ENCODE measurements around the gene CACNA2D1. TPM values are rescaled to one million over a fixed set of nuclear protein-coding genes. Genes with fewer than 3 reads are reported as not detected.

The CACNA2D1 gene
- total and polyA plus RNA-seq, 8 donors, result 0.79 to 5.0 (median 2.1) TPM

DNA sequence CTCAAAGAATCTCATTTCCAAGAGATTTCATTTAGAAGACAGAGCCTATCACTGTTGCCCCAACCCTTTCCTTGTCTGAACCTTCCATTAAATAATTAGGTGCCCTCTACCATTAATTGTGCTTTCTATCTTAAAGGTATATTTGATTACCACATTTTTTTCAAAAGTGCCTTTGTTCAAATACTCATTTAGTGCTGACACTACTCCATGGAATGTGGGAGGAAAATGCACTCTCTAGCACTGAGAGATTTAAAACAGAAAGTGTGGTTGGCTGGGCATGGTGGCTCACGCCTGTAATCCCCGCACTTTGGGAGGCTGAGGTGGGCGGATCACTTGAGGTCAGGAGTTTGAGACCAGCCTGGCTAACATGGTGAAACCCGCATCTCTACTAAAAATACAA lies 119.8 kb downstream of the CACNA2D1 start:
- WGBS, 2 donors, result 80 to 88% methylated on average over 4 of the region's 4 CpGs
- Histone ChIP-seq H3K4me1 (no peaks in the 10 kb centered on the region), H3K9me3 (no peaks in the 10 kb centered on the region), H3K36me3 (no peaks in the 10 kb centered on the region), H3K27me3 (no peaks in the 10 kb centered on the region), H3K27ac (no peak overlapping the region), H3K4me3 (no peak overlapping the region)
- intact Hi-C loops (cut with DNase I), result loop anchor here in 1 of 3 donors (10.0 kb wide), 1 partner anchor 49 kb away; no protein-coding TSS in a partner anchor
- TF ChIP-seq CTCF (IDR thresholded peaks at IDR 0.05), result no peak
- FAIRE-seq (no peak), ATAC-seq (no peak), DNase-seq (no peak)

DNA sequence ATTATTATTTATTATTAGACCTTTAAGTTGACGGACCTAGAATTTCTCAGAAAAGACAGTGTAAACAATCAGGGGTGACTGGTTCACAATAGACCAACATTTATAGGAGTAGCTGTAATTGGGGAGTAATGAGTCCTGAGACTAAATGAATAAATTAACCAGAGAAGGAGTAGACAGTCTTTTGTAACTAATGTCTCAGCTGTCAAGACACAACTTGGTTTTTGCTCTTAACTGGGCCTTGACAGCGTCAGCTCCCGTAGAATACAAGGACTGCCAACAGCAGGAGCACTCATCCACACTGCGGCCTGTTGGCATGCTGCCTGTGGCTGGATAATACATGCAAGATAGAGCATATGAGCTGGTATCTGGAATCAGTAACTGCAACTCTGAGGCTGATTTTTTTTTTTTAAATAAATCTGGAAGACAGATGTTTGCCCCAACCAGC lies 123.9 kb downstream of the CACNA2D1 start:
- FAIRE-seq (no peak), DNase-seq (peak; percentile 9 to 67 (median 24)), ATAC-seq (peak in 3 of 4 donors; percentile 38 to 85 (median 77))
- Histone ChIP-seq H3K4me3 (no peak overlapping the region), H3K4me1 (no peaks in the 10 kb centered on the region), H3K27ac (no peak overlapping the region), H3K27me3 (no peaks in the 10 kb centered on the region), H3K9me3 (no peaks in the 10 kb centered on the region), H3K36me3 (no peaks in the 10 kb centered on the region)
- WGBS, 2 donors, result 34 to 40% methylated on average over 4 of the region's 4 CpGs
- TF ChIP-seq CTCF (IDR thresholded peaks at IDR 0.05), result no peak
- intact Hi-C loops (cut with DNase I), result loop anchor here in 1 of 3 donors (10.0 kb wide), 1 partner anchor 45 kb away; no protein-coding TSS in a partner anchor

GRCh38 chr7:82318786-82319185 lies 124.8 kb downstream of the CACNA2D1 start:
- Histone ChIP-seq H3K9me3 (no peaks in the 10 kb centered on the region), H3K4me3 (no peak overlapping the region), H3K36me3 (no peaks in the 10 kb centered on the region), H3K27ac (no peak overlapping the region), H3K4me1 (no peaks in the 10 kb centered on the region), H3K27me3 (no peaks in the 10 kb centered on the region)
- intact Hi-C loops (cut with DNase I), result no loop called here
- ATAC-seq, result no peak
- no peak for DNase-seq
- no peak for FAIRE-seq
- no peak for TF ChIP-seq CTCF (IDR thresholded peaks at IDR 0.05)

- Histone ChIP-seq H3K27ac (no peak overlapping the region), H3K9me3 (no peaks in the 10 kb centered on the region), H3K4me1 (no peaks in the 10 kb centered on the region), H3K27me3 (no peaks in the 10 kb centered on the region), H3K36me3 (no peaks in the 10 kb centered on the region), H3K4me3 (no peak overlapping the region)
- intact Hi-C loops (cut with DNase I), result no loop called here
- DNase-seq (no peak), FAIRE-seq (no peak), ATAC-seq (no peak)
- WGBS, 2 donors, result 68 to 83% methylated on average over 2 of the region's 2 CpGs
- no peak for TF ChIP-seq CTCF (IDR thresholded peaks at IDR 0.05)
Observed at GRCh38 chr7:82317760-82318159, 125.8 kb downstream of the CACNA2D1 start.

DNA sequence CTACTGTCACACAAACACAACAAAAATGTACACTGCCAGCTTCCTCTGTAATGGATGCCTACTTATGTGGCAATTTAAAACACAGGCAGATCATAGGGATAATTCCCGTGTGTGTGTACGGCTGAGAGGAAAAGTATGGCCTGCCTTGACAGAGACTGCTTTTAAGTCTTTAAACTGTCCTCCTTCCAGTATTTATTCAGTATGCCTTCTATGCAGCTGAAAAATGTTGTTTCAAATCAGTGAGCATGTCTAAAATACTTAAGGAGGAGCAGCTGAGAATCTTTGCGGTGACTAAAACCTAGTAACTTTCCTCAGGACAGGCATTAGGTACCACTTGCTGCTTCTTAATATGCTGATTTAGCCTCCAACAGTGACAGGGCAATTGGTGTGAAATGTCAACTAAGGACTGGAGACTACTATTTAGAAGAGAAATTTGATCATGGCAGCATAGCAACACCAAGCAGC lies 126.3 kb downstream of the CACNA2D1 start:
- no peak for FAIRE-seq

More for the DNA sequence above, 126.3 kb downstream of the CACNA2D1 start:
- intact Hi-C loops (cut with DNase I), result no loop called here
- no peaks in the 10 kb centered on the region for H3K4me1 ChIP-seq
- no peak overlapping the region for H3K27ac ChIP-seq
- no peak for TF ChIP-seq CTCF (IDR thresholded peaks at IDR 0.05)
- 73 to 87% methylated on average over 3 of the region's 3 CpGs for WGBS, 2 donors
- DNase-seq, result no peak
- no peaks in the 10 kb centered on the region for H3K9me3 ChIP-seq
- ATAC-seq, result peak in 1 of 4 donors; percentile 18
- H3K4me3 ChIP-seq, result no peak overlapping the region
- no peaks in the 10 kb centered on the region for H3K36me3 ChIP-seq
- H3K27me3 ChIP-seq, result no peaks in the 10 kb centered on the region

Measured in pancreas (tissue), 10 donors.